CD4-positive, alpha-beta T cell (primary cell): ENCODE data around the gene NID2. TPM values are rescaled to one million over a fixed set of nuclear protein-coding genes. Genes with fewer than 3 reads are reported as not detected.
A peak's percentile ranks its signal among the peaks of the same experiment; 100 is the strongest.

ENCODE experiments used
- ATAC-seq: fragments of 200-7000 bp; cut with Tn5 transposase; one replicate; pipeline ENCODE4 v1.10.0; 2022; ENCODE audit warnings: mild to moderate bottlenecking; ENCODE audit not compliant: poor library complexity
- CTCF ChIA-PET: fragments of 350-600 bp; sonication (Branson Sonifier 250); formaldehyde crosslinking; loops from one replicate; lab custom pipeline; 2021; ENCODE audit warnings: antibody characterized with exemption, inconsistent platforms; lab: Charles Lee
- POLR2A ChIA-PET: fragments of 350-600 bp; sonication (Branson Sonifier 250); formaldehyde crosslinking; loops from one replicate; lab custom pipeline; 2021; ENCODE audit warnings: antibody characterized with exemption, inconsistent platforms; lab: Charles Lee
- DNase-seq, 14 experiments: peaks; one replicate each; pipeline ENCODE4 v3.0.0-alpha.2; 2013 to 2020; ENCODE audit warnings: mixed read lengths in 2 of 14
- H3K27ac ChIP-seq, 2 donors: one replicate each; pipeline versions ENCODE4 v1.5.1 to v1.7.0; 2013; ENCODE audit warnings: low read length in 2 of 2, low read depth in 1 of 2, mild to moderate bottlenecking in 1 of 2
- H3K27me3 ChIP-seq, 2 experiments: 1 replicate in 1 of 2; 2 replicates in 1 of 2; pipeline versions ENCODE4 v1.6.1 to v1.7.0; 2013; ENCODE audit warnings: low read length in 2 of 2, control low read depth in 1 of 2, mild to moderate bottlenecking in 1 of 2, moderate library complexity in 1 of 2; ENCODE audit not compliant: insufficient read depth in 2 of 2, control insufficient read depth in 1 of 2
- H3K36me3 ChIP-seq: one replicate; pipeline ENCODE4 v1.6.1; 2013; ENCODE audit warnings: low read length, control low read depth; ENCODE audit not compliant: insufficient read depth
- H3K4me1 ChIP-seq: one replicate; pipeline ENCODE4 v1.6.1; 2013; ENCODE audit warnings: low read length, control low read depth; ENCODE audit not compliant: insufficient read depth
- H3K4me3 ChIP-seq: one replicate; pipeline ENCODE4 v1.5.1; 2013; ENCODE audit warnings: mild to moderate bottlenecking, low read length, moderate library complexity
- H3K9me3 ChIP-seq, 2 experiments: 1 replicate in 1 of 2; 2 replicates in 1 of 2; pipeline versions ENCODE4 v1.6.1 to v1.7.0; 2013; ENCODE audit warnings: low read length in 2 of 2, mild to moderate bottlenecking in 2 of 2, control low read depth in 1 of 2, moderate library complexity in 1 of 2; ENCODE audit not compliant: control insufficient read depth in 1 of 2, insufficient read depth in 1 of 2
- H3K27ac Mint-ChIP-seq: one replicate; pipeline ENCODE4 v1.8.0; 2020; ENCODE audit warnings: mixed read lengths
- H3K27me3 Mint-ChIP-seq: one replicate; pipeline ENCODE4 v1.8.0; 2021; ENCODE audit warnings: mixed read lengths
- H3K36me3 Mint-ChIP-seq: one replicate; pipeline ENCODE4 v1.8.0; 2021; ENCODE audit warnings: low read depth, mixed read lengths
- H3K4me1 Mint-ChIP-seq: one replicate; pipeline ENCODE4 v1.8.0; 2021; ENCODE audit warnings: low read depth, mixed read lengths
- H3K4me3 Mint-ChIP-seq: one replicate; pipeline ENCODE4 v1.8.0; 2020; ENCODE audit warnings: mild to moderate bottlenecking, mixed read lengths
- H3K9me3 Mint-ChIP-seq: one replicate; pipeline ENCODE4 v1.8.0; 2020; ENCODE audit warnings: mixed read lengths
- intact Hi-C, 2 experiments: fragments of 100-400 bp; cut with DNase I in 1 of 2; cut with micrococcal nuclease in 1 of 2; formaldehyde crosslinking; loops; one replicate each; pipeline versions ENCODE4 v1.15.1 to v1.9.0; 2023 to 2025; cut with DNase I, micrococcal nuclease
- total RNA-seq, 174 experiments: library from RNA in 2 of 174; stranded (reverse) in 2 of 174; gene quantifications; one replicate each; pipeline ENCODE4 v1.2.3 and lab custom pipeline; 2021 to 2026
- TF ChIP-seq, protein P1 (sequence below): fragments of 200-600 bp; IDR thresholded peaks from one replicate; pipeline ENCODE4 v1.8.0; 2022; ENCODE audit warnings: antibody characterized with exemption, mild to moderate bottlenecking

Gene NID2
- total RNA-seq, 2 experiments from 2014 or later, result 0.19 TPM; not detected in 1

- H3K27me3 ChIP-seq, result no peaks in the 10 kb centered on the region
- ChIA-PET CTCF (interaction anchor here (0.6 kb wide), 1 partner anchor 178 kb away, joined by 4 read pairs; no protein-coding TSS in a partner anchor), POLR2A (no interaction called here)
- no peaks in the 10 kb centered on the region for H3K4me1 Mint-ChIP-seq
- H3K4me3 ChIP-seq, result no peak overlapping the region
- no peaks in the 10 kb centered on the region for H3K36me3 ChIP-seq
- DNase-seq (peak in 8 of 14 experiments; percentile 13 to 58 (median 24)), ATAC-seq (no peak)
- H3K27ac Mint-ChIP-seq, result no peak overlapping the region
- TF ChIP-seq, protein P1, sequence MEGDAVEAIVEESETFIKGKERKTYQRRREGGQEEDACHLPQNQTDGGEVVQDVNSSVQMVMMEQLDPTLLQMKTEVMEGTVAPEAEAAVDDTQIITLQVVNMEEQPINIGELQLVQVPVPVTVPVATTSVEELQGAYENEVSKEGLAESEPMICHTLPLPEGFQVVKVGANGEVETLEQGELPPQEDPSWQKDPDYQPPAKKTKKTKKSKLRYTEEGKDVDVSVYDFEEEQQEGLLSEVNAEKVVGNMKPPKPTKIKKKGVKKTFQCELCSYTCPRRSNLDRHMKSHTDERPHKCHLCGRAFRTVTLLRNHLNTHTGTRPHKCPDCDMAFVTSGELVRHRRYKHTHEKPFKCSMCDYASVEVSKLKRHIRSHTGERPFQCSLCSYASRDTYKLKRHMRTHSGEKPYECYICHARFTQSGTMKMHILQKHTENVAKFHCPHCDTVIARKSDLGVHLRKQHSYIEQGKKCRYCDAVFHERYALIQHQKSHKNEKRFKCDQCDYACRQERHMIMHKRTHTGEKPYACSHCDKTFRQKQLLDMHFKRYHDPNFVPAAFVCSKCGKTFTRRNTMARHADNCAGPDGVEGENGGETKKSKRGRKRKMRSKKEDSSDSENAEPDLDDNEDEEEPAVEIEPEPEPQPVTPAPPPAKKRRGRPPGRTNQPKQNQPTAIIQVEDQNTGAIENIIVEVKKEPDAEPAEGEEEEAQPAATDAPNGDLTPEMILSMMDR, result peak; percentile 42
- no peaks in the 10 kb centered on the region for H3K36me3 Mint-ChIP-seq
- no peaks in the 10 kb centered on the region for H3K9me3 ChIP-seq
- no peaks in the 10 kb centered on the region for H3K27me3 Mint-ChIP-seq
- no peaks in the 10 kb centered on the region for H3K9me3 Mint-ChIP-seq
- intact Hi-C loops, result loop anchor here in 1 of 2 experiments (10.0 kb wide), 1 partner anchor 231 kb away; no protein-coding TSS in a partner anchor
- H3K4me3 Mint-ChIP-seq, result no peak overlapping the region
- H3K4me1 ChIP-seq, result no peaks in the 10 kb centered on the region
- no peak overlapping the region for H3K27ac ChIP-seq
These were observed 25.2 kb downstream of the NID2 start for GRCh38 chr14:52043690-52044089.

DNA sequence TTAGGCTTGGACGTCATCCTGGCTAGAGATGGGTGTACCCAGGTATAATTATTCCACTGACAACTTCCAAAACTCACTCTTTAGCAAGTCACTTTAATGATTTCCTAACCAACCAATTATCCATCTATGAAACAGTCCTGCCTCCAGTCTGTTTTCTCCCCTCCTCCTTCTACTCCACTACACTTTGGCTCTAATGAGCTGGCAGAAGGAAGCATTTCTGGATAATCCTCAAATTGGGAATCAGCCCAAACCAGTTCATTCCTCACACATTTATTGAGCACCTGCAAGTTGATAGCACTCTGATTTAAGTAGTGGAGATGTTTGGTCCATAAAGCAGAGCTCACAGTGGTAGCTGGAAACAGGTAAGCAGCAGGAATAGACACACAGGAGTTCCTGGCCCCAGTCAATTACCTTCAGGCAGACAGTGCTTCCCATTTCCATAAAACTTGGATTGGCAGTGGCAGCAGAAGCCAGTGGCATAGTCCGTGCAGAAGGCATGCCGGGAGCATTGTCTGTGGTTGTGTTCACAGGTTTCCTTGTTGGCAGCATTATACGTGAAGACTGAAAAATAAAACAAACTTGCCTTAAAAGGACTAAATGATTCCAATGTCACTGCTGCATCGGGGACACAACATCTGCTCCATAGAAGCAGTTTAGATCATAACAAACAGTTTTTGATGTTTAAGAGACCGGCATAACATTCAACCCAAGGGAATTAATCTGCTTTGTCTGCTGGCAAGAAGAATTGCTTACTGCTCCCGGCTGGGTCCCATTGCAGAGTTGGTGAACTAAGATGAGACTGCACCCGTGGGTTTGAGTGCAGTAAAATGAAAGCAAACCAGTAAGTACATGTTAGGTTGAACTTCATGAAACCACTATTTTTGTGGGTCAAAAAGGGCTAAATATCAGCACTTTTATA, 26.2 kb downstream of the NID2 start:
- ATAC-seq (no peak), DNase-seq (no peak)
- H3K36me3 Mint-ChIP-seq, result no peaks in the 10 kb centered on the region
- intact Hi-C loops, result loop anchor here in 1 of 2 experiments (10.0 kb wide), 1 partner anchor 232 kb away; no protein-coding TSS in a partner anchor
- Histone ChIP-seq H3K27me3 (no peaks in the 10 kb centered on the region), H3K9me3 (no peaks in the 10 kb centered on the region), H3K4me1 (no peaks in the 10 kb centered on the region), H3K27ac (no peak overlapping the region), H3K36me3 (no peaks in the 10 kb centered on the region), H3K4me3 (no peak overlapping the region)
- POLR2A ChIA-PET, result no interaction called here
- H3K4me1 Mint-ChIP-seq, result no peaks in the 10 kb centered on the region
- no peak overlapping the region for H3K27ac Mint-ChIP-seq
- no peak overlapping the region for H3K4me3 Mint-ChIP-seq
- CTCF ChIA-PET, result no interaction called here
- H3K27me3 Mint-ChIP-seq, result peaks cover 6% of the 10 kb centered on the region
- TF ChIP-seq, protein P1, result no peak
- no peaks in the 10 kb centered on the region for H3K9me3 Mint-ChIP-seq

GRCh38 chr14:52040598-52040997, 28.3 kb downstream of the NID2 start:
- Histone ChIP-seq H3K36me3 (no peaks in the 10 kb centered on the region), H3K9me3 (no peaks in the 10 kb centered on the region), H3K4me1 (no peaks in the 10 kb centered on the region), H3K27me3 (no peaks in the 10 kb centered on the region), H3K27ac (no peak overlapping the region), H3K4me3 (no peak overlapping the region)
- POLR2A ChIA-PET, result no interaction called here
- TF ChIP-seq, protein P1, result no peak
- Mint-ChIP-seq H3K4me3 (no peak overlapping the region), H3K36me3 (no peaks in the 10 kb centered on the region), H3K4me1 (no peaks in the 10 kb centered on the region), H3K27ac (no peak overlapping the region), H3K27me3 (peaks cover 10% of the 10 kb centered on the region), H3K9me3 (no peaks in the 10 kb centered on the region)
- CTCF ChIA-PET, result no interaction called here
- intact Hi-C loops, result loop anchor here in 1 of 2 experiments (10.0 kb wide), 1 partner anchor 234 kb away; no protein-coding TSS in a partner anchor
- ATAC-seq (no peak), DNase-seq (no peak)
